ENCODE measurements around the gene KIF14.

Gene KIF14, protein sequence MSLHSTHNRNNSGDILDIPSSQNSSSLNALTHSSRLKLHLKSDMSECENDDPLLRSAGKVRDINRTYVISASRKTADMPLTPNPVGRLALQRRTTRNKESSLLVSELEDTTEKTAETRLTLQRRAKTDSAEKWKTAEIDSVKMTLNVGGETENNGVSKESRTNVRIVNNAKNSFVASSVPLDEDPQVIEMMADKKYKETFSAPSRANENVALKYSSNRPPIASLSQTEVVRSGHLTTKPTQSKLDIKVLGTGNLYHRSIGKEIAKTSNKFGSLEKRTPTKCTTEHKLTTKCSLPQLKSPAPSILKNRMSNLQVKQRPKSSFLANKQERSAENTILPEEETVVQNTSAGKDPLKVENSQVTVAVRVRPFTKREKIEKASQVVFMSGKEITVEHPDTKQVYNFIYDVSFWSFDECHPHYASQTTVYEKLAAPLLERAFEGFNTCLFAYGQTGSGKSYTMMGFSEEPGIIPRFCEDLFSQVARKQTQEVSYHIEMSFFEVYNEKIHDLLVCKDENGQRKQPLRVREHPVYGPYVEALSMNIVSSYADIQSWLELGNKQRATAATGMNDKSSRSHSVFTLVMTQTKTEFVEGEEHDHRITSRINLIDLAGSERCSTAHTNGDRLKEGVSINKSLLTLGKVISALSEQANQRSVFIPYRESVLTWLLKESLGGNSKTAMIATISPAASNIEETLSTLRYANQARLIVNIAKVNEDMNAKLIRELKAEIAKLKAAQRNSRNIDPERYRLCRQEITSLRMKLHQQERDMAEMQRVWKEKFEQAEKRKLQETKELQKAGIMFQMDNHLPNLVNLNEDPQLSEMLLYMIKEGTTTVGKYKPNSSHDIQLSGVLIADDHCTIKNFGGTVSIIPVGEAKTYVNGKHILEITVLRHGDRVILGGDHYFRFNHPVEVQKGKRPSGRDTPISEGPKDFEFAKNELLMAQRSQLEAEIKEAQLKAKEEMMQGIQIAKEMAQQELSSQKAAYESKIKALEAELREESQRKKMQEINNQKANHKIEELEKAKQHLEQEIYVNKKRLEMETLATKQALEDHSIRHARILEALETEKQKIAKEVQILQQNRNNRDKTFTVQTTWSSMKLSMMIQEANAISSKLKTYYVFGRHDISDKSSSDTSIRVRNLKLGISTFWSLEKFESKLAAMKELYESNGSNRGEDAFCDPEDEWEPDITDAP (N-terminal part only)

DNA sequence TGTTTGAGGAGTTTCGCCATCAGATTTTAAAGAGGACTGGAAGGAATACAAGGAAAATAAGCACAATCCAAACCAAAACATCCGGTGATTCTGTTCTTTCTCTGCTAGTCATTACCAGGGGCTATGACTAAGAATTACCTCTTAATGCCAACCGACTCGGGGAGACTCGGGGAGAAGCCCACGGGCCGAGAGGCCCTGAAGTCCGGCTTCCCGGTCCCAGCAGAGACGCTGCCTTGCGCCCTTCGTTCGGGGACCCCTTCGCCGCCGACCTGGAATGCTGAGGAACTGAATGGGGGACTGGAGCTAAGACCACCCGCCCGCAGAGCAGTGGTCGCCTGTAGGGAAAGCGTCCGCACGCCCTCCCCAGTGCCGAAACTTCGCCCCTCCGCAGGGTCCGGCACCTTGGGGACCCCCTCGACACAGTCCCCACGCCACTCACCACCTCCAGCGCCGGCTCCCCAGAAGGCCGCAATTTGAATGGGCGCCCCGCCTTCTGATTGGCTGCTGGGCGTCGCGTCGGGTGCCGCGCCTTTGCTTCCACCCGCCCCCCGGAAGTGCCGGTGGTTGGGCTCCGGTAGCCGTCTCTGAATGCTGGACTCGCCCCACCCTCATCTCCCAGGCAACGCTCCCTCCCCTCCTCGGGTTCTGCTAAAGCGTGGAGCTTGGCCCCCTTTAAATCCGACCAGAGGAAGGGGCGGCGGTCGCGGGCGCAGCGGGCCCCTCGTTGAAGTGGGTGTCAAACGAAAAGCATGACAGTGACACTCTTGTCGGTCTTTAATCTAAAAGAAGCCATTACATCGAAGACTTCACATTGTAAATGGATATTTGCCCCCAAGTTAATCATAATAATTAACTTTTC lies at the start of gene KIF14:
Gene KIF14, minus strand, starts transcription at position 479 of the 859 bp plus-strand sequence. CDS start 2,028 bp downstream, outside the sequence.
- DNase-seq (ENCODE audit: low spot score) = peak; percentile 99

- DNase-seq (ENCODE audit: low spot score) = peak; percentile 97
Observed at GRCh38 chr1:200669314-200670241, 49.0 kb upstream of the KIF14 start, which contains the start of gene DDX59. Gene DDX59, minus strand, starts transcription at chr1:200669907. Its CDS starts 3,167 bp downstream, at chr1:200666740.

GRCh38 chr1:200668514-200669313 lies 48.2 kb upstream of the KIF14 start:
- no peak for DNase-seq (ENCODE audit: low spot score)

- no peak for DNase-seq (ENCODE audit: low spot score)
Observed at GRCh38 chr1:200666309-200666708, 45.8 kb upstream of the KIF14 start.

DNA sequence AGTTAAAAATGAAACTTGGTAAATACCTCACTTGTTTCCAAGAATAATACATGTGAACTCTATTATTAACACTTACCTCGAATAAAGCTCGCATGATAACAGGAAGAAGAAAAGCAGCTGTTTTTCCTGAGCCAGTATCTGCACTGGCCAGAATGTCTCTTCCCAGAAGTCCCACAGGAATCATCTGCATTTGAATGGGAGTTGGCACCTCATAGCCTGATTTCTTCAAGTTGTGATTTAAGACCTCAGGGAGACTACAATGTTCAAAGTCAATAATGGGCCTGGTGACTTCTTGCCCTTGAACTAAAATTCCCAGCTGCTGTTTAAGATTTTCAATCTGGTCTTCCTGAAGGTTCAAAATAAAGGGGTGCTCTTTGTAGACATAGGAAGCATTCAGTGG lies 45.3 kb upstream of the KIF14 start:
- DNase-seq (ENCODE audit: low spot score) = peak; percentile 20

GRCh38 chr1:200660719-200661118 lies 40.2 kb upstream of the KIF14 start:
- no peak for DNase-seq (ENCODE audit: low spot score)

DNA sequence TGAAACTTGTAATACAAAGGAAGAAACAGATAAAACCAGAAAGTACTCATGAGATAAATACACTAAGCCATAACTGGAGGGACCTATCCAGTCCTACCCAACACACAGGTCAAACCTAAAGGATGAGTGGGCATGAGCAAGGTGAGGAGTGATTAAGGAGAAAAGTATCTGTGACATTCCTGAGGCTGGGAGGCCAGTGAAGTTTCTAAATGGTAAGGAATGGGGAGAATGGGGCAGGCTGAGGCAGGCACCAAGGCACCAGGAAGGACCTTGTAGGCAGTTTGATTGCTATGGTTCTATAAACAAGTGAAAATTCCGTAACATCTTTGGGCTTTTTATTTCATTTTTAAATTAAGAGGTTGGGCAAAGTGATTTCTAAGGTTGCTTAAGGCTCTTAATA lies 38.7 kb upstream of the KIF14 start:
- peak; percentile 24 for DNase-seq (ENCODE audit: low spot score)

DNA sequence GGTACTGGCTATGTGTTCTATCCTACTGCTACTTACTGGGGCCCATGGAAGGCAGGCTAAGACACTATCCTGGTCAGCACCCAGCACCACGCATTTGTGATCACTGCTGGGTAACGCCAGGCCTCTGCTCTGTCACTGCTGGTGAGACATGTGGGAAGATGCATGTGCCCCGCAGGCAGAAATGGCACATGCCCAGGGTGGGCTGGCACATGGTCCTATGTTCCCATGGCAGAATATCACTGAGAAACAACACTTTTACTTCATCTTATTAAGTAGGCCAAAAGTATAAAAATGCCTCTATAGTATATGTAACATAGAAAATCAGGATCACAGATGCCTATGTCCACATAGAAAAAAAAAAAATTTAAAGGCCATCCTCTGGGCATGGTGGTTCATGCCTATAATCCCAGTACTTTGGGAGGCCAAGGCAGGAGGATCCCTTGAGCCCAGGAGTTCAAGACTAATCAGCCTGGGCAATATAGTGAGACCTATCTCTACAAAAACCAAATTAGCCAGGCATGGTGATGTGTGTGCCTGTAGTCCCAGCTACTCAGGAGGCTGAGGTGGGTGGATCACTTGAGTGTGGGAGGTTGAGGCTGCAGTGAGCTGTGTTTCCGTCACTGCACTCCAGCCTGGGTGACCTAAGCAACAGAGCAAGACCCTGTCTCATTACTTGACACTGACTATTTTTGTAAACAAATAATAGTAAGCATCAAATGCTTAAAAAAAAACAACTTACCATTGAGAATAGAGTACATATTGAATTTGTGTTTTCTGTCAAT lies 37.7 kb upstream of the KIF14 start:
- no peak for DNase-seq (ENCODE audit: low spot score)

- DNase-seq (ENCODE audit: low spot score) = no peak
Observed at GRCh38 chr1:200654660-200655059, 34.1 kb upstream of the KIF14 start.

DNA sequence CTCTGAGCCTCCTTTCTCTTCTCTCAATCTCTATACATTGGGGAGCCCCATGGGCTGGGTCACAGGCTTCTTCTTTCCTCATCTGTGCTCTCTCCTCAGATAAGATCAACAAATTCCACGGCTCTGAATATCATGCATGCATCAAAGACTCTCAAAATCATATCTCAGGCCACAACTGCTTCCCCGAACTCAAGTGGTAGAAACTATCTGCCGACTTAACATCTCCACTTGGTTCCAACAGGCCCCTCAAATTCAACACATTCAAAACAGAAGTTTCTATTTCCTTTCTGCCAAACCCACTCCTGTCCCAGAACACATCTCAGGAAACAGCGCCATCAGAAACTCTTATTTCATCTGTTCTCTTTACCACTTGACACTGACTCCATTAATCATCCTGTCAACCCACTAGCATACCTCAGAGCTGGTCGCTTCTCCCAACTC lies 32.5 kb upstream of the KIF14 start:
- no peak for DNase-seq (ENCODE audit: low spot score)

- no peak for DNase-seq (ENCODE audit: low spot score)
Observed at GRCh38 chr1:200652378-200652777, 31.8 kb upstream of the KIF14 start.

DNA sequence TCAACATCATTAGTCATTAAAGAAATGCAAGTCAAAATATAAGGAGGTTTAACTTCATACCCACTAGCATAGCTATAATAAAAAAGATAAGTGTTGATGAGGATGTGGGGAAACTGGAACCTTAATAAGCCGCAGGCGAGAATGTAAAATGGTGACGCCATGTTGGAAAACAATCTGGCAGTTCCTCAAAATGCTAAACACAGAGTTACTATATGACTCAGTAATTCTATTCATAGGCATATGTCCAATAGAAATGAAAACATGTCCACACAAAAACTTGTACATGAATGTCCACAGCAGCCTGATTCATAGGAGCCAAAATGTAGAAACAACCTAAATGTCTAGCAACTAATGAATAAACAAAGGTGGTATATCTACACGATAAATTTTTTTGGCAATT lies 26.0 kb upstream of the KIF14 start:
- no peak for DNase-seq (ENCODE audit: low spot score)

DNA sequence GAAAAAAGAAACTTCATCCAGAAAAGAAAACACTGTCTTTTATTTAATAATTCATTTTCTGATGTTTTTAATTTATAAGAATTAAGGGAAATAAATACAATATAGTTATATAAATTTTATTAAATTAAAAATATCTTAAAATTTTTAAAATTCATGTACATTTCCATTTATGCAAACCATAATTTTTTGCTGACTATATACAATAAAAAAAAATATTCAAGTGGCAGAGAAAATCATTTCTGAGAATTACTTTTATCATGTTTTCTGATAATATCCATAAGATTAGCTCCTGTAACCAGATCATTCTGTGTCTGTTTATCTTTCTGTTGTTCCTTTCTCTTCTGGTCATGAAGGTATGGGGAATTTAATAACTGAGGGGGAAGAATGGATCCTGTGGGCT lies 23.5 kb upstream of the KIF14 start:
- no peak for DNase-seq (ENCODE audit: low spot score)

- DNase-seq (ENCODE audit: low spot score) = no peak
Observed at GRCh38 chr1:200642481-200642880, 21.9 kb upstream of the KIF14 start.

- DNase-seq (ENCODE audit: low spot score) = peak; percentile 25
Observed at GRCh38 chr1:200640963-200641401, 20.4 kb upstream of the KIF14 start.

GRCh38 chr1:200640373-200640962 lies 19.9 kb upstream of the KIF14 start:
- DNase-seq (ENCODE audit: low spot score) = no peak

DNA sequence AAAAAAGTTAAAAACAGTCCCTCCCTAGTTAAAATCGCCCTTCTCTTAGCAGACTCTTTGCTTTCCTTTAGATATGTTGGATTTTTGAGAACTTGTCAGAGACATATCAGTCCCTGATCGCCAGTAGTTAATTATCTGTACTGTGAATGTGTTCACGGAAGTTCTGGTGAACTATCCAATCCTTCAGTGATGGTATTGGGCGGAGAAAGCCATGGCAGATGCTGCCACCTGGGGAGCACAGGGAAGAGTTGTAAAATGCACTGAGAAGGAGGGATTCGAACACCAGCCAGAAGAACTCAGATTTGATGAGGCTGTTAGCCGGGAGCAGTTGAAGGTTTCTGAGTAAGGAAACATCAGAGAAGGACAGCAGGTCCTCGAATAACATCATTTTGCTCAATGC lies 17.5 kb upstream of the KIF14 start:
- DNase-seq (ENCODE audit: low spot score) = no peak

DNA sequence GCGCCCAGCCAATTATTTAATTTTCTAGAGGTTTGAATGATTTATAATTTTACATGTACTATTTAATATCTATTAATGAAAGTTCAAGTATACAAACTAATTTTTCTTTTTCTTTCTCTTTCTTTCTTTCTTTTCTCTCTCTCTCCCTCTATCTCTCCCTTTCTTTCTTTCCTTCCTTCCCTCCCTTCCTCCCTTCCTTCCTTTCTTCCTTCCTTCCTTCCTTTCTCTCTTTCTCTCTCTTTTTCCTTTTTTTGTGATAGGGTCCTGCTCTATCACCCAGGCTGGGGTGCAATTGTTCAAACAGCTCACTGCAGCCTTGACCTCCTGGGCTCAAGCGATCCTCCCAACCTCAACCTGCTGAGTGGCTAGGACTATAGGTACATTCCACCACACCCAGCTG lies 16.1 kb upstream of the KIF14 start:
- DNase-seq (ENCODE audit: low spot score) = no peak

Data from GM03348 (cell line).